GM21447 (cell line): Measurements from ENCODE around the gene PFKFB4.
"Not testable (repeated sequence)": the region's sequence is repeated elsewhere in the genome, so short reads cannot be mapped to it uniquely, and the experiment has no call there.

Experiments
- ATAC-seq: cut with Tn5 transposase; IDR thresholded peaks from one replicate; pipeline ENCODE4 v1.9.1; 2021; ENCODE audit not compliant: unreplicated experiment

Gene PFKFB4

GRCh38 chr3:48561045-48561736 lies 4.6 kb upstream of the PFKFB4 start:
- ATAC-seq, result no peak

GRCh38 chr3:48560648-48561018 lies 4.0 kb upstream of the PFKFB4 start:
- ATAC-seq, result no peak

- ATAC-seq, result no peak
These were observed 2.0 kb upstream of the PFKFB4 start for GRCh38 chr3:48558493-48559134.

DNA sequence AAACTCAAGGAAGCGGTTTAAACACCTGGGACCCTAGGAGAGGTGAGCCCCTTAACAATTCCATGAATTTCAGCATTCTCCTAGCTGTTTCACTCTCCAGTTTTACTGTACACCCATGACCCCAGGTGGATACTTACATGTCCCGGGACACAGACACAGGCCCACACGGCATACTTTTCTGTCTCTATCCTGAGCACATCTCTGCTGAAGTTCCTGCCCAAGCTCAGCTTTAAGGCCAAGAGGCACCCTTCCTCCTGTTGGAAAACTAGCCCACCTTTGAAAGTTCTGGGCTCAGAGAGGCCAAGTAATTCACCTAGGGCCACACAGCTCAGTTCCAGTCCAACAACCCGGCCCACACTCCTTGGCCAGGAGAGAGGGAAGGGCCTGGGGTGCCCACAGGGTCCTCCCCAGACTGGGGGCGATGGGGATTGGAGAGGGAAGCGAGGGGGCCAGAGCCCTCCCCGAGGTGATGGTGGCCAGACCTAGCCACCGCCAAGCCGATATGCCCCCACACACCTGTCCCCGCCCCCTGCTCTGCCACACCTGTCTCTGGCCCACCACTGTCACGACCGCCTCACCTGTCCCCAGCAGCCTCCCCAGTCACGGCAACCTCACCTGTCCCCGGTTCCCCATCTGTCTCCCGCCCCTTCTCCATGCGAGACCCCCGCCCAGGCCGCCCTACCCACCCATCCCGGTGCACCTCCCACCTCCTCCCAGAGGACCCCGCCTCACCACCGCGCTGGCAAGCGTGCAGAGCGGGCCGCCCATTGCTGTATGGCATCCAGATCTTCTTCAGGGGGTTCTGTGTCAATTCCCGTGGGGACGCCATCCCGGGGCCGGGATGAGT lies 431 bp downstream of the PFKFB4 start:
- no peak for ATAC-seq

GRCh38 chr3:48555231-48555948 lies 1.2 kb downstream of the PFKFB4 start:
- ATAC-seq, result no peak

- no peak for ATAC-seq
These were observed 2.4 kb downstream of the PFKFB4 start for GRCh38 chr3:48553886-48554845.

- ATAC-seq, result no peak
These were observed 3.2 kb downstream of the PFKFB4 start for GRCh38 chr3:48553361-48553760.

GRCh38 chr3:48552111-48552951 lies 4.3 kb downstream of the PFKFB4 start:
- ATAC-seq, result no peak

GRCh38 chr3:48551651-48552050 lies 5.0 kb downstream of the PFKFB4 start:
- not testable (repeated sequence) for ATAC-seq

GRCh38 chr3:48548729-48549705 lies 7.6 kb downstream of the PFKFB4 start:
- no peak for ATAC-seq

GRCh38 chr3:48548126-48548525 lies 8.5 kb downstream of the PFKFB4 start:
- ATAC-seq, result no peak

- ATAC-seq, result no peak
These were observed 10.3 kb downstream of the PFKFB4 start for GRCh38 chr3:48546203-48546829.

GRCh38 chr3:48544141-48544540 lies 12.5 kb downstream of the PFKFB4 start:
- no peak for ATAC-seq

- ATAC-seq, result no peak
These were observed 13.2 kb downstream of the PFKFB4 start for GRCh38 chr3:48543271-48543866.

GRCh38 chr3:48538451-48538850 lies 18.2 kb downstream of the PFKFB4 start:
- no peak for ATAC-seq

DNA sequence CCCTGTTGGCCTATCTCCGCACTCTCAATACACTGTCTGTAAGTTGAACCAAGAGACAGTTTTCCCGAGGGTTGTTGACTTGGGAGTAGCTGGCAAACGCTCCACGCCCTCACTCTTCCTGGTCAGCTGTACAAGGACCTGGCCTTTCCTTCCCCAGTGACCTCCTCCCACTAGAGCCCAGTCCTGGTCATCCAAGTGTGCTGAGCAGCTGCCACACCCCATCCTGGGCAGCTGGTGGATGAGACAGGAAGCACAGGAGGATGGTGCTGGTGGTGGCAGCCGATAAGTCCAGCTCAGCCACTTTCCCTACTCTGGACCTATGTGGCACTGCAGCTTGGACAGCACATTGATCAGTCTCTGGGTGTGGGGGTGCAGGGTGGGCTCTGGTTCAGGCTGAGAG lies 19.8 kb downstream of the PFKFB4 start:
- no peak for ATAC-seq

GRCh38 chr3:48536116-48536515 lies 20.5 kb downstream of the PFKFB4 start:
- ATAC-seq, result no peak
